Caco-2 (cell line): ENCODE data around the gene KLHL2. TPM values are rescaled to one million over a fixed set of nuclear protein-coding genes. Genes with fewer than 3 reads are reported as not detected.
"Not testable (repeated sequence)": the region's sequence is repeated elsewhere in the genome, so short reads cannot be mapped to it uniquely, and the experiment has no call there.

ENCODE experiments used
- BruUV-seq: library from RNA; stranded (reverse); fragments of 400-500 nt; replicated peaks from 2 replicates; lab custom pipeline; 2021; lab: Mats Ljungman, UMichigan
- CTCF ChIA-PET: fragments of 300-600 bp; sonication (Branson Sonifier 250); formaldehyde crosslinking; loops from one replicate; lab custom pipeline; 2022; ENCODE audit warnings: antibody characterized with exemption; lab: Charles Lee
- POLR2A ChIA-PET: fragments of 300-600 bp; sonication (Branson Sonifier 250); formaldehyde crosslinking; loops from one replicate; lab custom pipeline; 2022; ENCODE audit warnings: antibody characterized with exemption; lab: Charles Lee
- DNase-seq, 2 experiments: peaks; one replicate each; pipeline versions ENCODE4 v3.0.0 to v3.0.0-alpha.2; 2020 to 2022
- H3K27me3 ChIP-seq: replicated peaks from 2 replicates; pipeline ENCODE4 v1.6.0; 2011; ENCODE audit warnings: low read length; ENCODE audit not compliant: control insufficient read depth, insufficient read depth
- H3K36me3 ChIP-seq: 2 replicates; pipeline ENCODE4 v1.5.1; 2011; ENCODE audit warnings: low read length; ENCODE audit not compliant: control insufficient read depth, insufficient read depth
- H3K4me1 ChIP-seq: fragments of 250-450 bp; sonication (Bioruptor Pico); 2 replicates; pipeline ENCODE4 v1.5.1; 2020; ENCODE audit warnings: mild to moderate bottlenecking
- H3K4me3 ChIP-seq: 2 replicates; pipeline ENCODE4 v1.5.1; 2011; ENCODE audit warnings: low read depth, mild to moderate bottlenecking, control low read depth, low read length
- H3K9me3 ChIP-seq: fragments of 250-450 bp; sonication (Bioruptor Pico); 2 replicates; pipeline ENCODE4 v1.5.1; 2020; ENCODE audit warnings: mild to moderate bottlenecking, moderate library complexity
- H3K27ac Mint-ChIP-seq: one replicate; pipeline ENCODE4 v1.8.0; 2022; ENCODE audit warnings: mixed read lengths; ENCODE audit not compliant: unreplicated experiment
- H3K27me3 Mint-ChIP-seq: one replicate; pipeline ENCODE4 v1.8.0; 2022; ENCODE audit warnings: mixed read lengths; ENCODE audit not compliant: insufficient read depth, unreplicated experiment
- H3K36me3 Mint-ChIP-seq: one replicate; pipeline ENCODE4 v1.8.0; 2022; ENCODE audit warnings: mild to moderate bottlenecking, mixed read lengths; ENCODE audit not compliant: insufficient read depth, unreplicated experiment
- H3K4me1 Mint-ChIP-seq: one replicate; pipeline ENCODE4 v1.8.0; 2022; ENCODE audit warnings: low read depth, mixed read lengths; ENCODE audit not compliant: unreplicated experiment
- H3K4me3 Mint-ChIP-seq: one replicate; pipeline ENCODE4 v1.8.0; 2022; ENCODE audit warnings: mild to moderate bottlenecking, moderate library complexity, mixed read lengths; ENCODE audit not compliant: unreplicated experiment
- H3K9me3 Mint-ChIP-seq: one replicate; pipeline ENCODE4 v1.8.0; 2022; ENCODE audit warnings: mixed read lengths; ENCODE audit not compliant: unreplicated experiment
- intact Hi-C: fragments of 100-400 bp; cut with micrococcal nuclease; formaldehyde crosslinking; loops from one replicate; pipeline ENCODE4 v1.10.0; 2022; ENCODE audit not compliant: unreplicated experiment
- total RNA-seq: library from RNA; stranded (reverse); gene quantifications from 2 replicates; pipeline ENCODE4 v1.2.3, GENCODE V29; 2022
- TF ChIP-seq, protein P1 (sequence below), 2 experiments: fragments of 200-600 bp in 1 of 2; IDR thresholded peaks; 1 replicate in 1 of 2; 2 replicates in 1 of 2; pipeline versions ENCODE4 v1.5.1 to v1.8.0; 2011 to 2022; ENCODE audit warnings: antibody characterized with exemption in 1 of 2, control low read depth in 1 of 2, inconsistent platforms in 1 of 2, low read depth in 1 of 2, low read length in 1 of 2, mild to moderate bottlenecking in 1 of 2, moderate library complexity in 1 of 2; ENCODE audit not compliant: insufficient read depth in 1 of 2, severe bottlenecking in 1 of 2, unreplicated experiment in 1 of 2

KLHL2 gene
- total RNA-seq, 1 experiment from 2014 or later = 15.9 TPM

DNA sequence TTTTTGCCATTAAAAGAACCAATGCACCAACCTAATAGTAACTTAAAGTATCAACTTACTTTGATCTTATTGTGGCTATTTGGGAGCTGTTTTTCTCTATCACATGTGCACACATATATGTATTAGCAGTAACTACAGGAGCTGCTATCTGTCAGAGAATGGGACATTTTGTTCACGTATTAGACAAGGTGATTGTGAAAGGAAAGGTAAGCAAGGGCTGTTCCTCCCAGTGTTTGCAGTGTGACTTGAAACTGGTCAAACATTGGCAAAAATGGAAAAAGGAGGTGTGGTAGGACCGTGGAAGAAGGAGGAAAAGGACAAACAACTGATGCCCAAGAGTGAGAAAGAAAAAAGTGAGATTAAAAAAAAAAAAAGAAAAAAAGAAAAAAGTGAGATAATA is 43.1 kb upstream of the KLHL2 start:
- Mint-ChIP-seq H3K4me1 (peaks cover 7% of the 10 kb centered on the region), H3K9me3 (no peaks in the 10 kb centered on the region)

DNA sequence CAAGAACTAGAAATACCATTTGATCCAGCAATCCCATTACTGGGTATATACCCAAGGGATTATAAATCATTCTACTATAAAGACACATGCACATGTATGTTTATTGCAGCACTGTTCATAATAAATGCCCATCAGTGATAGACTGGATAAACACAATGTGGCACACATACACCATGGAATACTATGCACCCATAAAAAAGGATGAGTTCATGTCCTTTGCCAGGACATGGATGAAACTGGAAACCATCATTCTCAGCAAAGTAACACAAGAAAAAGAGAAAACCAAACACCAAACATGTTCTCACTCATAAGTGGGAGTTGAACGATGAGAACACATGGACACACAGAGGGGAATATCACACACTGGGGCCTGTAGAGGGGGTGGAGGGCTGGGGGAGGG is 40.5 kb upstream of the KLHL2 start:
- DNase-seq, POLR2A ChIA-PET, H3K9me3 ChIP-seq, H3K27me3 Mint-ChIP-seq, intact Hi-C loops, H3K4me3 ChIP-seq, H3K27ac Mint-ChIP-seq, H3K27me3 ChIP-seq, CTCF ChIA-PET, H3K36me3 Mint-ChIP-seq, H3K4me3 Mint-ChIP-seq, H3K4me1 Mint-ChIP-seq, H3K9me3 Mint-ChIP-seq, BruUV-seq, H3K4me1 ChIP-seq, H3K36me3 ChIP-seq: not testable (repeated sequence)

More for the DNA sequence above, 43.1 kb upstream of the KLHL2 start:
- H3K27me3 Mint-ChIP-seq = peaks cover 4% of the 10 kb centered on the region
- TF ChIP-seq, protein P1, sequence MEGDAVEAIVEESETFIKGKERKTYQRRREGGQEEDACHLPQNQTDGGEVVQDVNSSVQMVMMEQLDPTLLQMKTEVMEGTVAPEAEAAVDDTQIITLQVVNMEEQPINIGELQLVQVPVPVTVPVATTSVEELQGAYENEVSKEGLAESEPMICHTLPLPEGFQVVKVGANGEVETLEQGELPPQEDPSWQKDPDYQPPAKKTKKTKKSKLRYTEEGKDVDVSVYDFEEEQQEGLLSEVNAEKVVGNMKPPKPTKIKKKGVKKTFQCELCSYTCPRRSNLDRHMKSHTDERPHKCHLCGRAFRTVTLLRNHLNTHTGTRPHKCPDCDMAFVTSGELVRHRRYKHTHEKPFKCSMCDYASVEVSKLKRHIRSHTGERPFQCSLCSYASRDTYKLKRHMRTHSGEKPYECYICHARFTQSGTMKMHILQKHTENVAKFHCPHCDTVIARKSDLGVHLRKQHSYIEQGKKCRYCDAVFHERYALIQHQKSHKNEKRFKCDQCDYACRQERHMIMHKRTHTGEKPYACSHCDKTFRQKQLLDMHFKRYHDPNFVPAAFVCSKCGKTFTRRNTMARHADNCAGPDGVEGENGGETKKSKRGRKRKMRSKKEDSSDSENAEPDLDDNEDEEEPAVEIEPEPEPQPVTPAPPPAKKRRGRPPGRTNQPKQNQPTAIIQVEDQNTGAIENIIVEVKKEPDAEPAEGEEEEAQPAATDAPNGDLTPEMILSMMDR (IDR thresholded peaks at IDR 0.05; ENCODE audit: insufficient read depth in 1 of 2, low read depth in 1 of 2, low read length in 1 of 2, severe bottlenecking in 1 of 2, unreplicated experiment in 1 of 2) = no peak
- BruUV-seq = no TSS peak
- no peak overlapping the region for H3K27ac Mint-ChIP-seq
- no peak overlapping the region for H3K4me3 Mint-ChIP-seq
- POLR2A ChIA-PET = no interaction called here
- Histone ChIP-seq H3K27me3 (no peaks in the 10 kb centered on the region), H3K9me3 (no peaks in the 10 kb centered on the region), H3K4me3 (no peak overlapping the region), H3K36me3 (no peaks in the 10 kb centered on the region), H3K4me1 (no peaks in the 10 kb centered on the region)
- intact Hi-C loops = no loop called here
- H3K36me3 Mint-ChIP-seq = no peaks in the 10 kb centered on the region
- CTCF ChIA-PET = interaction anchor here (0.6 kb wide), 1 partner anchor 14 kb away, joined by 3 read pairs; no protein-coding TSS in a partner anchor
- DNase-seq = no peak

GRCh38 chr4:165167650-165168049 is 39.7 kb upstream of the KLHL2 start:
- TF ChIP-seq, protein P1 (IDR thresholded peaks at IDR 0.05; ENCODE audit: insufficient read depth in 1 of 2, low read depth in 1 of 2, low read length in 1 of 2, severe bottlenecking in 1 of 2, unreplicated experiment in 1 of 2) = no peak
- peaks cover 4% of the 10 kb centered on the region for H3K27me3 Mint-ChIP-seq
- ChIA-PET POLR2A (no interaction called here), CTCF (no interaction called here)
- peaks cover 7% of the 10 kb centered on the region for H3K4me1 Mint-ChIP-seq
- Histone ChIP-seq H3K4me3 (no peak overlapping the region), H3K36me3 (no peaks in the 10 kb centered on the region), H3K4me1 (no peaks in the 10 kb centered on the region), H3K9me3 (no peaks in the 10 kb centered on the region), H3K27me3 (no peaks in the 10 kb centered on the region)
- no peak overlapping the region for H3K27ac Mint-ChIP-seq
- no peak overlapping the region for H3K4me3 Mint-ChIP-seq
- DNase-seq = no peak
- no peaks in the 10 kb centered on the region for H3K9me3 Mint-ChIP-seq
- BruUV-seq = no TSS peak
- H3K36me3 Mint-ChIP-seq = no peaks in the 10 kb centered on the region
- intact Hi-C loops = no loop called here

DNA sequence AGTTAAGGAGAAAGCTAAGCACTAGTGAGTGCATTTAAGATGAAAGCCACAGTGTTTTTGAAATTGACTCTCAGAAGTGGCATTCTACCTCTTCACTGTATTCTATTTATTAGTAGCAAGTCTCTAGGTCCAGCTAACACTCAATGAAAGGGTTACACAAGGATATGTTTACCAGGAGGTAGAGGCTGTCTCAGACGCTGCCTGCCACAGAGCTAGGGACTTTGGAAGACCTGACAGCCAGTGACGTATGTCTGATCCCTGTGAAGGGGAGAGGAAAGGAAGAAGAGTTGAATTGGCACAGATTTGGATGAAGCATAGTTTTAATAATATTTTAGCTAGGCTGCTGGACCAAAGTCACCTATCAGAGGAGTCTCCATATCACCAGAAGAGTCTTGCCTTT is 36.5 kb upstream of the KLHL2 start:
- no TSS peak for BruUV-seq
- Mint-ChIP-seq H3K27me3 (peaks cover 4% of the 10 kb centered on the region), H3K9me3 (no peaks in the 10 kb centered on the region), H3K36me3 (no peaks in the 10 kb centered on the region), H3K4me3 (no peak overlapping the region), H3K4me1 (no peaks in the 10 kb centered on the region), H3K27ac (no peak overlapping the region)
- Histone ChIP-seq H3K4me1 (no peaks in the 10 kb centered on the region), H3K36me3 (no peaks in the 10 kb centered on the region), H3K9me3 (no peaks in the 10 kb centered on the region), H3K4me3 (no peak overlapping the region), H3K27me3 (no peaks in the 10 kb centered on the region)
- TF ChIP-seq, protein P1 (IDR thresholded peaks at IDR 0.05; ENCODE audit: insufficient read depth in 1 of 2, low read depth in 1 of 2, low read length in 1 of 2, severe bottlenecking in 1 of 2, unreplicated experiment in 1 of 2) = no peak
- ChIA-PET CTCF (no interaction called here), POLR2A (no interaction called here)
- no peak for DNase-seq
- intact Hi-C loops = no loop called here

- H3K4me3 Mint-ChIP-seq, H3K27ac Mint-ChIP-seq, BruUV-seq, H3K36me3 Mint-ChIP-seq, intact Hi-C loops, H3K27me3 Mint-ChIP-seq, H3K4me1 Mint-ChIP-seq, H3K4me3 ChIP-seq, H3K27me3 ChIP-seq, H3K36me3 ChIP-seq, H3K9me3 ChIP-seq, POLR2A ChIA-PET, H3K4me1 ChIP-seq, CTCF ChIA-PET, DNase-seq, H3K9me3 Mint-ChIP-seq: not testable (repeated sequence)
These were observed 31.9 kb upstream of the KLHL2 start for GRCh38 chr4:165175470-165175869.
